ENCODE data around the gene EFNA2. TPM values are rescaled to one million over a fixed set of nuclear protein-coding genes. Genes with fewer than 3 reads are reported as not detected.

Gene EFNA2
- polyA plus RNA-seq, 3 donors = not detected

DNA sequence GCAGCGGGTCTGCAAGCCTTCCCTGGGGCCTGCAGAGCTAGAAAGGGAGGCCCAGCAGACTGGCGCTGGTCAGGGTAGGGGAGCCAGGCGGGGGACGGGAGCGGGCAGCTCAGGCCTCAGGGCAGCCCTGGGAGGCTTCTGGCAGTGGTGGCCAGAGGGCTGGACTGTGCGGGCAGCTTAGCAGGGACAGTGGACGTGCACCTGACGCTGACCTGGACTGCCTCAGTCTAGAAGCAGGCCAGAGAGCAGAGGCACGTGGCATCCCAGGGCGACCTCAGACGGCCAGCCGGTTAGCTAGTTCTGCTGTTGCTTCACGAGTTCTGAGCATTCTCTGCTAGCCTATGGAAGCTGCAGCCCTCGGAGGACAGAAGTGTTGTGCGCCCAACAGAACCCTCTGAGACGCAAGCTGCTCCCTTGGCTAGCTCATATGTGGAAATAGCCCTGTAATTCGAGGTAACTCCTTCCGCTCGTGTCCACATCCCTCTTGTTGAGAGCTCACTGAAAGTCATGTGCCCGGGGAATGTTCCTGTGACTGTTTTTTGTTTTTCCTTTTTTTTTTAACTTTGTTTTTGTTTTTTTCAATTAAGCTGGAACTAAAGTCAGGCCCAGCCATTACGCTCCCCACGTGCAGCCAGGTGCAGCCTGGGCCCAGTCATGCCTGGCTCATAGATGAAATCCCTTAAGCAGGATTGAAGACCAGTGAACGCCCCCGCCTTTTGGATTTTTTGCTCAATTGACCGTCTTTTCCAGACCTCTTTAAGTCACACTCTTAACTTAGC, 12.2 kb upstream of the EFNA2 start:
- Histone ChIP-seq H3K27ac (ENCODE audit: low read depth in 1 of 2, low read length in 2 of 2) (peak overlapping the region; percentile 85 to 89), H3K4me3 (replicated peaks in 1 of 3; ENCODE audit: low read depth in 2 of 3, low read length in 3 of 3) (peak overlapping the region in 1 of 3 experiments; percentile 81), H3K4me2 (replicated peaks; ENCODE audit: extremely low read depth, low read length, poor library complexity, severe bottlenecking) (peak overlapping the region; percentile 100), H3K79me2 (ENCODE audit: insufficient read depth, low read length) (peaks cover 70% of the 10 kb centered on the region), H3K27me3 (ENCODE audit: control insufficient read depth in 2 of 2, insufficient read depth in 2 of 2, low read length in 2 of 2) (no peaks in the 10 kb centered on the region), H4K20me1 (ENCODE audit: insufficient read depth, low read length) (peaks cover 70% of the 10 kb centered on the region), H2AFZ (ENCODE audit: insufficient read depth, low read depth, low read length, poor library complexity, severe bottlenecking) (no peak overlapping the region), H3K4me1 (ENCODE audit: control insufficient read depth in 1 of 2, insufficient read depth in 2 of 2, low read length in 2 of 2) (peaks cover 70 to 80% of the 10 kb centered on the region in 2 donors), H3K9ac (ENCODE audit: insufficient read depth, low read length, poor library complexity, severe bottlenecking) (no peak overlapping the region), H3K36me3 (replicated peaks in 1 of 2; ENCODE audit: control insufficient read depth in 1 of 2, insufficient read depth in 2 of 2, low read length in 2 of 2) (peaks cover 44 to 46% of the 10 kb centered on the region in 2 donors), H3K9me3 (replicated peaks in 1 of 2; ENCODE audit: control insufficient read depth in 1 of 2, insufficient read depth in 1 of 2, low read length in 2 of 2) (no peaks in the 10 kb centered on the region)
- Mint-ChIP-seq H3K27ac (peak overlapping the region; percentile 82 to 95 (median 86)), H3K4me3 (peak overlapping the region; percentile 23 to 37), H3K27me3 (ENCODE audit: low read depth in 3 of 3) (no peaks in the 10 kb centered on the region), H3K9me3 (peaks cover 0 to 2% (median 0%) of the 10 kb centered on the region in 7 donors), H3K4me1 (peaks cover 60% of the 10 kb centered on the region), H3K36me3 (peaks cover 40 to 61% of the 10 kb centered on the region in 2 donors)
- 73% methylated on average over 22 of the region's 25 CpGs for WGBS (ENCODE audit: insufficient coverage)
- TF ChIP-seq, protein P1, sequence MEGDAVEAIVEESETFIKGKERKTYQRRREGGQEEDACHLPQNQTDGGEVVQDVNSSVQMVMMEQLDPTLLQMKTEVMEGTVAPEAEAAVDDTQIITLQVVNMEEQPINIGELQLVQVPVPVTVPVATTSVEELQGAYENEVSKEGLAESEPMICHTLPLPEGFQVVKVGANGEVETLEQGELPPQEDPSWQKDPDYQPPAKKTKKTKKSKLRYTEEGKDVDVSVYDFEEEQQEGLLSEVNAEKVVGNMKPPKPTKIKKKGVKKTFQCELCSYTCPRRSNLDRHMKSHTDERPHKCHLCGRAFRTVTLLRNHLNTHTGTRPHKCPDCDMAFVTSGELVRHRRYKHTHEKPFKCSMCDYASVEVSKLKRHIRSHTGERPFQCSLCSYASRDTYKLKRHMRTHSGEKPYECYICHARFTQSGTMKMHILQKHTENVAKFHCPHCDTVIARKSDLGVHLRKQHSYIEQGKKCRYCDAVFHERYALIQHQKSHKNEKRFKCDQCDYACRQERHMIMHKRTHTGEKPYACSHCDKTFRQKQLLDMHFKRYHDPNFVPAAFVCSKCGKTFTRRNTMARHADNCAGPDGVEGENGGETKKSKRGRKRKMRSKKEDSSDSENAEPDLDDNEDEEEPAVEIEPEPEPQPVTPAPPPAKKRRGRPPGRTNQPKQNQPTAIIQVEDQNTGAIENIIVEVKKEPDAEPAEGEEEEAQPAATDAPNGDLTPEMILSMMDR (IDR thresholded peaks at IDR 0.05) = no peak
- DNase-seq = peak in 2 of 3 donors; percentile 40 to 66
- intact Hi-C loops (cut with micrococcal nuclease) = no loop called here

DNA sequence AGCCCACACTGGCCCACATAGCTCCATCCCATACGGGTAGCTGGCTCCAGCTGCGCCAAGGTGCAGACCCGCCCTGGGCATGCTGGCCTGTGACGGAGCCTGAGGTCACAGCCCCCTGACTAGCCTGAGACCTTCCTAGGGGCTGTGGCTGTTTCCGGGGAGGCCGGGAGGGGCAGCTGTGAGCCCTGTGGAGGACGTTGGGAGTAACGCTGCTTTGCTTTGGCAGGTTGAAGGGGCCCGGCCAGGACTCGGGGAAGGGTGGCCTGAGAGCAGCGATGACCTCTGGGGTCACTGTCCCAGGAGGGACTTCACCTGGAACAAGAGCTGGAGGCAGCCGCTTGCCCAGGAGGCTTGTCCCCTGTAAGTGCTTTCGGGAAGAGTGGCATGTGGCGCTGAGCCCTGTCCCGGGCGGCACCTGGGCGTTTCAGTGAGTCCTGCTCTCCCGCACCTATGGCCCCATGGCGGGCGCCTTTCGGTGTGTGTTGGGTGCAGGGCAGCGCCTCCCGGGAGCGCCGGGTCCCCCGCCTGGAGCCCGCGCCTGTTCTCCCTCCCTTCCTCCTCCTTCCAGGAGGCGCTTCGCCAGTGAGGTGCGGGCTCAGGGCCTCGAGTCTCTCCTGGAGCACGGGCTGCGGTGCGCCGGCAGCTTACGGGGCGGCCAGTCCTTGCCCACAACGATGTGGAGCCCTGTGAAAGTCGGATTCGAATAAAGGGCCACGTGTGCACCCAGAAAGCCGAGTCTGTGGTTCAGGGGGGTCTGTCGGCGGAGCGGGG, 11.4 kb upstream of the EFNA2 start:
- Histone ChIP-seq H3K4me3 (replicated peaks in 1 of 3; ENCODE audit: low read depth in 2 of 3, low read length in 3 of 3) (peak overlapping the region in 1 of 3 experiments; percentile 81), H3K79me2 (ENCODE audit: insufficient read depth, low read length) (peaks cover 70% of the 10 kb centered on the region), H3K27ac (ENCODE audit: low read depth in 1 of 2, low read length in 2 of 2) (peak overlapping the region; percentile 85 to 89), H4K20me1 (ENCODE audit: insufficient read depth, low read length) (peaks cover 68% of the 10 kb centered on the region), H3K27me3 (ENCODE audit: control insufficient read depth in 2 of 2, insufficient read depth in 2 of 2, low read length in 2 of 2) (no peaks in the 10 kb centered on the region), H3K9me3 (replicated peaks in 1 of 2; ENCODE audit: control insufficient read depth in 1 of 2, insufficient read depth in 1 of 2, low read length in 2 of 2) (no peaks in the 10 kb centered on the region), H2AFZ (ENCODE audit: insufficient read depth, low read depth, low read length, poor library complexity, severe bottlenecking) (no peak overlapping the region), H3K4me1 (ENCODE audit: control insufficient read depth in 1 of 2, insufficient read depth in 2 of 2, low read length in 2 of 2) (peaks cover 65 to 75% of the 10 kb centered on the region in 2 donors), H3K36me3 (replicated peaks in 1 of 2; ENCODE audit: control insufficient read depth in 1 of 2, insufficient read depth in 2 of 2, low read length in 2 of 2) (peaks cover 50 to 53% of the 10 kb centered on the region in 2 donors), H3K9ac (ENCODE audit: insufficient read depth, low read length, poor library complexity, severe bottlenecking) (peak overlapping the region; percentile 90), H3K4me2 (replicated peaks; ENCODE audit: extremely low read depth, low read length, poor library complexity, severe bottlenecking) (peak overlapping the region; percentile 92)
- intact Hi-C loops (cut with micrococcal nuclease) = no loop called here
- Mint-ChIP-seq H3K27me3 (ENCODE audit: low read depth in 3 of 3) (no peaks in the 10 kb centered on the region), H3K27ac (peak overlapping the region; percentile 82 to 95 (median 88)), H3K4me3 (peak overlapping the region; percentile 30 to 43), H3K36me3 (peaks cover 45 to 68% of the 10 kb centered on the region in 2 donors), H3K9me3 (peaks cover 0 to 2% (median 0%) of the 10 kb centered on the region in 7 donors), H3K4me1 (peaks cover 56% of the 10 kb centered on the region)
- TF ChIP-seq, protein P1 (IDR thresholded peaks at IDR 0.05) = no peak
- no peak for DNase-seq
- 92% methylated on average over 40 of the region's 46 CpGs for WGBS (ENCODE audit: insufficient coverage)

Measured in CD14-positive monocyte (primary cell).